Osteocyte (in vitro differentiated cells): ENCODE results near the gene PRDM2. TPM values are rescaled to one million over a fixed set of nuclear protein-coding genes. Genes with fewer than 3 reads are reported as not detected.

Experiments
- DNase-seq: peaks from one replicate; pipeline ENCODE4 v3.0.0; 2021; ENCODE audit warnings: mixed read lengths; ENCODE audit not compliant: unreplicated experiment; ENCODE audit errors: extremely low spot score
- H3K27ac Mint-ChIP-seq: one replicate; pipeline ENCODE4 v1.8.0; 2021; ENCODE audit warnings: mild to moderate bottlenecking, mixed read lengths; ENCODE audit not compliant: unreplicated experiment
- H3K27me3 Mint-ChIP-seq: one replicate; pipeline ENCODE4 v1.8.0; 2021; ENCODE audit warnings: mixed read lengths; ENCODE audit not compliant: unreplicated experiment
- H3K36me3 Mint-ChIP-seq: one replicate; pipeline ENCODE4 v1.8.0; 2021; ENCODE audit warnings: mixed read lengths; ENCODE audit not compliant: unreplicated experiment
- H3K4me1 Mint-ChIP-seq: one replicate; pipeline ENCODE4 v1.8.0; 2021; ENCODE audit warnings: mixed read lengths; ENCODE audit not compliant: unreplicated experiment
- H3K4me3 Mint-ChIP-seq: one replicate; pipeline ENCODE4 v1.8.0; 2021; ENCODE audit warnings: mild to moderate bottlenecking, moderate library complexity, mixed read lengths; ENCODE audit not compliant: unreplicated experiment
- H3K9me3 Mint-ChIP-seq: one replicate; pipeline ENCODE4 v1.8.0; 2021; ENCODE audit warnings: mixed read lengths; ENCODE audit not compliant: unreplicated experiment
- CTCF ChIP-seq: fragments of 200-600 bp; sonication (generic); IDR thresholded peaks from 2 replicates; pipeline ENCODE4 v1.5.0; 2021; ENCODE audit warnings: antibody characterized with exemption, mild to moderate bottlenecking, moderate library complexity
- total RNA-seq: library from RNA; stranded (reverse); gene quantifications from 2 replicates; pipeline ENCODE4 v1.2.1, GENCODE V29; 2021

Gene PRDM2
- total RNA-seq, 1 donor from 2014 or later: 51.7 TPM

DNA sequence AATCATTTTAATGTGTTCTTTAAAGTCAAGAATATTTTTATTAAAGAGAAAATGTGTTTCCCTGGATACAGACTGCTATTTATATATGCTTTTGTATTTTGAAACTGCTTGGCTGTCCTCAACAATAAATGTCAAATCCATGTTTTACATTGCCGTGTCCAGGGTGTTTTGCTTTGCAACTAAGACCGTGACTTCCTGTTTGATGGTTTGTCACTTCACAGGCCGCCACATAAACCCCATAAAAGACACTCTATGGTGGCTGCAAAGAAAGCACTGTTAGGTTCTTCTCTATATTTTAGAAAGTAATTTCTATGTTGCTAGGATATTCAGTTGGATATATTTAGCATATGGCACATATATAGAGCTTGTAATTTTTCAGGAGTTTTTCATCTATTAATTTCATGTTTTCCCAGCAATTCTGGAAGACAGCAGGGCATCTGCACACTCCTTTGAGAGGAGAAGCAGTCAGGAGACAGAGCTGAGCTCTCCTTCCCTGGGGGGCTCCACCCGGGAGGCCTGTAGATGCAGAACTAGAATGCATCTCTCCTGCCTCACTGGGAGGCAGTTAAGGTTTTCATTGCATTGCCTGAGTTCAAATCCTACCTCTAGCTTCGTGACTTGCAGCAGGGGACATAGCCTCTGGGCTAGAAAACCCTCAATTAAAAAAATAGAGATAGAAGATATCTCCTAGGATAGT is 33.1 kb downstream of the PRDM2 start:
- H3K4me3 Mint-ChIP-seq: peak overlapping the region; percentile 23
- H3K9me3 Mint-ChIP-seq: no peaks in the 10 kb centered on the region
- no peak for TF ChIP-seq CTCF
- peak overlapping the region; percentile 83 for H3K27ac Mint-ChIP-seq
- no peak for DNase-seq
- H3K36me3 Mint-ChIP-seq: peaks cover 2% of the 10 kb centered on the region
- no peaks in the 10 kb centered on the region for H3K27me3 Mint-ChIP-seq
- peaks cover 58% of the 10 kb centered on the region for H3K4me1 Mint-ChIP-seq

GRCh38 chr1:13733711-13734110 is 33.7 kb downstream of the PRDM2 start:
- TF ChIP-seq CTCF: no peak
- Mint-ChIP-seq H3K4me3 (peak overlapping the region; percentile 23), H3K27ac (peak overlapping the region; percentile 83), H3K36me3 (peaks cover 2% of the 10 kb centered on the region), H3K9me3 (no peaks in the 10 kb centered on the region), H3K4me1 (peaks cover 55% of the 10 kb centered on the region), H3K27me3 (no peaks in the 10 kb centered on the region)
- no peak for DNase-seq

DNA sequence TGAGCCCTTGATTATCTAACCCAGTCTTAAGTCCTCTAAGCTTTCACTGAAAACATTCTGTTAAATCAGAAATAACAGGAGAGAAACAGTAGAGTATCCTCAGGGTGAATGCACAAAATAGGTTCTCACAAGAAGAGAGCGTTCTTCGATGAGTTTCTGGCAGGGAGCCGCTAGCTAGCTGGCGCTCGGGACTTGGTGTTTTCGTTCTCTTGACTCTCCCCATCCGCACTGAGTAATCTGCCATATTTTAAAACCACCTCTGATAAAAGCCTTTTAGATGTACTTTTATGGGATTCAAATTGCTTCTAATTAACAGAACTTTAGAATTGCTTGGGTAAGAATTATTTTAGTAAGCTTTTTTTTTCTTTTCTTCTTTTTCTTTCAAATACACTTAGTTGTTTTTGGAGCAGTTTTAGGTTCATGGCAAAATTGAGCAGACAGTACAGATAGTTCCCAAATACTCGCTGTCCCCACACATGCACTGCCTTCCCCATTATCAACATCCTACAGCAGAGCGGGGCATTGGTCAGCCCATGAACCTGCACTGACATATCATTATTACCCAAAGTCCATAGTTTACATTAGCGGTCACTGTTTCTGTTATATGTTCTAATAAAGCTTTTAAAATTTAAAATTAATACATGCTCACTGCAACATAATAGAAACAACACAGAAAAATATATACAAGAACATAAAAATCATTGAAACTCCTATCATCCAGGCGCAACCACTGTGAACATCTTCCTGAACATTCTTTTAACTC is 35.4 kb downstream of the PRDM2 start:
- TF ChIP-seq CTCF: no peak
- Mint-ChIP-seq H3K27me3 (no peaks in the 10 kb centered on the region), H3K36me3 (peaks cover 2% of the 10 kb centered on the region), H3K4me3 (no peak overlapping the region), H3K4me1 (peaks cover 42% of the 10 kb centered on the region), H3K9me3 (no peaks in the 10 kb centered on the region), H3K27ac (no peak overlapping the region)
- DNase-seq: no peak

DNA sequence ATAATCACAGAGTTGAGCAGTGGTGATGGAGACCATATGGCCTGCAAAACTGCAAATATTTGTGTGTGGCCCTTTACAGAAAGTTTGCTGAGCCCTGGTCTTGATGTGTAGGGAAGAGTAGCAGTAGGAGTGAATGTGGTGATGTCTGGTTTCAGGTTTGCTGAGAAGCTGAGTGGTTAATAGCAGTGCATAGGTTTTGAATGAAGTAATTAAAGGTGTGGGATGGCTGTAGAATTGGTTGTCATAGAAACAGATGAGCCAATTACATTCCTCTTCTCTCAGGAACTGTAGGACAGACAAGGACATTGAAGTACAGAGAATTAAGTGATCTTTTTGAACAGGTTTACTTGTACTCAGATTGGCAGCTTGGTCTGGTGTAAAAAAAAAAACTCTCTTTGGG is 37.4 kb downstream of the PRDM2 start:
- Mint-ChIP-seq H3K27me3 (no peaks in the 10 kb centered on the region), H3K36me3 (no peaks in the 10 kb centered on the region), H3K4me3 (no peak overlapping the region), H3K9me3 (no peaks in the 10 kb centered on the region), H3K4me1 (peaks cover 33% of the 10 kb centered on the region), H3K27ac (peak overlapping the region; percentile 41)
- no peak for DNase-seq
- no peak for TF ChIP-seq CTCF

- no peak for DNase-seq
- no peaks in the 10 kb centered on the region for H3K9me3 Mint-ChIP-seq
- no peak for TF ChIP-seq CTCF
- H3K27me3 Mint-ChIP-seq: no peaks in the 10 kb centered on the region
- peaks cover 5% of the 10 kb centered on the region for H3K36me3 Mint-ChIP-seq
- no peak overlapping the region for H3K27ac Mint-ChIP-seq
- no peak overlapping the region for H3K4me3 Mint-ChIP-seq
- H3K4me1 Mint-ChIP-seq: peaks cover 25% of the 10 kb centered on the region
Observed at GRCh38 chr1:13746342-13746741, 46.4 kb downstream of the PRDM2 start.
